ENCODE data around the gene PTGDR. TPM values are rescaled to one million over a fixed set of nuclear protein-coding genes. Genes with fewer than 3 reads are reported as not detected.

The PTGDR gene
- total and polyA plus RNA-seq, 10 of the 15 experiments (the other 5 are each of a cell fraction or from before 2014, with no cell fraction given), result not detected

DNA sequence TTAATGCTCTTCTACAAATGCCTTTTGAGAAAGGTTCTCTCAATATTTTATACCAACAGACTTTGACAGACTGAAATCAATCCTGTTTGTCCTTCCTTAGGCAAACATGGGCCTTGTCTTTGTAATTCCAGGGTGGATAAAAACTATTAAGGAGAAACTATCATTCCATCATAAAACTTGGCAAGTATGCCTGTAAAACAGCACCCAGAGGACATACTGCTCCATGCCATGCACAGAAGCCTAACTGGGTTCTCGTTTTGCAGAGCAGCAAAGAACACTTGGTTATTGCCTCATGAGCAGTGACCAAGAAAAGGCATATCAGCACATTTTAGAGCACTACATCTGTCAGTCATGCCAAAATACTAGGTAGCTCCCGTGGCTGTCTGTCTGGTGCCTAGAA, 33.8 kb upstream of the PTGDR start:
- no peak for ATAC-seq
- Histone ChIP-seq H3K79me2 (ENCODE audit: control insufficient read depth, insufficient read depth, low read length) (no peaks in the 10 kb centered on the region), H3K4me2 (ENCODE audit: control insufficient read depth, insufficient read depth) (no peak overlapping the region), H2AFZ (ENCODE audit: control insufficient read depth, low read depth, low read length) (no peak overlapping the region), H3K9me3 (replicated peaks; ENCODE audit: control insufficient read depth, insufficient read depth, low read length) (no peaks in the 10 kb centered on the region), H3K36me3 (ENCODE audit: control insufficient read depth in 2 of 2, insufficient read depth in 2 of 2, low read length in 1 of 2) (no peaks in the 10 kb centered on the region), H3K4me1 (ENCODE audit: control insufficient read depth, insufficient read depth, low read length) (no peaks in the 10 kb centered on the region), H3K27ac (ENCODE audit: control insufficient read depth, insufficient read depth) (no peak overlapping the region), H3K4me3 (no peak overlapping the region), H4K20me1 (ENCODE audit: control insufficient read depth, insufficient read depth) (no peaks in the 10 kb centered on the region), H3K9ac (ENCODE audit: control insufficient read depth, insufficient read depth, low read length) (no peak overlapping the region), H3K27me3 (replicated peaks in 1 of 2; ENCODE audit: control insufficient read depth in 2 of 2, insufficient read depth in 2 of 2, low read length in 1 of 2) (no peaks in the 10 kb centered on the region)
- BruUV-seq (replicated peaks), result no TSS peak
- TF ChIP-seq CHD1 (IDR thresholded peaks at IDR 0.05; ENCODE audit: low read depth, low read length) (no peak), SUPT20H (IDR thresholded peaks at IDR 0.05; ENCODE audit: borderline replicate concordance, control insufficient read depth, low read depth, low read length) (no peak), NBN (IDR thresholded peaks at IDR 0.05) (no peak), NRF1 (conservative IDR thresholded peaks at IDR 0.05; ENCODE audit: low read depth, low read length) (no peak), ZNF622 (IDR thresholded peaks at IDR 0.05) (no peak), RAD21 (IDR thresholded peaks at IDR 0.05; ENCODE audit: insufficient read depth, low read depth, low read length) (no peak), TARDBP (IDR thresholded peaks at IDR 0.05; ENCODE audit: borderline replicate concordance) (no peak)
- TF ChIP-seq, protein P1, sequence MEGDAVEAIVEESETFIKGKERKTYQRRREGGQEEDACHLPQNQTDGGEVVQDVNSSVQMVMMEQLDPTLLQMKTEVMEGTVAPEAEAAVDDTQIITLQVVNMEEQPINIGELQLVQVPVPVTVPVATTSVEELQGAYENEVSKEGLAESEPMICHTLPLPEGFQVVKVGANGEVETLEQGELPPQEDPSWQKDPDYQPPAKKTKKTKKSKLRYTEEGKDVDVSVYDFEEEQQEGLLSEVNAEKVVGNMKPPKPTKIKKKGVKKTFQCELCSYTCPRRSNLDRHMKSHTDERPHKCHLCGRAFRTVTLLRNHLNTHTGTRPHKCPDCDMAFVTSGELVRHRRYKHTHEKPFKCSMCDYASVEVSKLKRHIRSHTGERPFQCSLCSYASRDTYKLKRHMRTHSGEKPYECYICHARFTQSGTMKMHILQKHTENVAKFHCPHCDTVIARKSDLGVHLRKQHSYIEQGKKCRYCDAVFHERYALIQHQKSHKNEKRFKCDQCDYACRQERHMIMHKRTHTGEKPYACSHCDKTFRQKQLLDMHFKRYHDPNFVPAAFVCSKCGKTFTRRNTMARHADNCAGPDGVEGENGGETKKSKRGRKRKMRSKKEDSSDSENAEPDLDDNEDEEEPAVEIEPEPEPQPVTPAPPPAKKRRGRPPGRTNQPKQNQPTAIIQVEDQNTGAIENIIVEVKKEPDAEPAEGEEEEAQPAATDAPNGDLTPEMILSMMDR (IDR thresholded peaks at IDR 0.05 in 2 of 3, conservative IDR thresholded peaks at IDR 0.05 in 1 of 3; ENCODE audit: control insufficient read depth in 2 of 3, extremely low read depth in 1 of 3, insufficient read depth in 1 of 3, low read depth in 3 of 3, low read length in 3 of 3), result no peak
- TF ChIP-seq, protein P2, sequence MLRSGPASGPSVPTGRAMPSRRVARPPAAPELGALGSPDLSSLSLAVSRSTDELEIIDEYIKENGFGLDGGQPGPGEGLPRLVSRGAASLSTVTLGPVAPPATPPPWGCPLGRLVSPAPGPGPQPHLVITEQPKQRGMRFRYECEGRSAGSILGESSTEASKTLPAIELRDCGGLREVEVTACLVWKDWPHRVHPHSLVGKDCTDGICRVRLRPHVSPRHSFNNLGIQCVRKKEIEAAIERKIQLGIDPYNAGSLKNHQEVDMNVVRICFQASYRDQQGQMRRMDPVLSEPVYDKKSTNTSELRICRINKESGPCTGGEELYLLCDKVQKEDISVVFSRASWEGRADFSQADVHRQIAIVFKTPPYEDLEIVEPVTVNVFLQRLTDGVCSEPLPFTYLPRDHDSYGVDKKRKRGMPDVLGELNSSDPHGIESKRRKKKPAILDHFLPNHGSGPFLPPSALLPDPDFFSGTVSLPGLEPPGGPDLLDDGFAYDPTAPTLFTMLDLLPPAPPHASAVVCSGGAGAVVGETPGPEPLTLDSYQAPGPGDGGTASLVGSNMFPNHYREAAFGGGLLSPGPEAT (IDR thresholded peaks at IDR 0.05; ENCODE audit: low read depth), result no peak
- TF ChIP-seq, protein P3, sequence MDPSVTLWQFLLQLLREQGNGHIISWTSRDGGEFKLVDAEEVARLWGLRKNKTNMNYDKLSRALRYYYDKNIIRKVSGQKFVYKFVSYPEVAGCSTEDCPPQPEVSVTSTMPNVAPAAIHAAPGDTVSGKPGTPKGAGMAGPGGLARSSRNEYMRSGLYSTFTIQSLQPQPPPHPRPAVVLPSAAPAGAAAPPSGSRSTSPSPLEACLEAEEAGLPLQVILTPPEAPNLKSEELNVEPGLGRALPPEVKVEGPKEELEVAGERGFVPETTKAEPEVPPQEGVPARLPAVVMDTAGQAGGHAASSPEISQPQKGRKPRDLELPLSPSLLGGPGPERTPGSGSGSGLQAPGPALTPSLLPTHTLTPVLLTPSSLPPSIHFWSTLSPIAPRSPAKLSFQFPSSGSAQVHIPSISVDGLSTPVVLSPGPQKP (IDR thresholded peaks at IDR 0.05; ENCODE audit: low read depth, low read length), result no peak
- TF ChIP-seq, protein P4, sequence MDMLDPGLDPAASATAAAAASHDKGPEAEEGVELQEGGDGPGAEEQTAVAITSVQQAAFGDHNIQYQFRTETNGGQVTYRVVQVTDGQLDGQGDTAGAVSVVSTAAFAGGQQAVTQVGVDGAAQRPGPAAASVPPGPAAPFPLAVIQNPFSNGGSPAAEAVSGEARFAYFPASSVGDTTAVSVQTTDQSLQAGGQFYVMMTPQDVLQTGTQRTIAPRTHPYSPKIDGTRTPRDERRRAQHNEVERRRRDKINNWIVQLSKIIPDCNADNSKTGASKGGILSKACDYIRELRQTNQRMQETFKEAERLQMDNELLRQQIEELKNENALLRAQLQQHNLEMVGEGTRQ (IDR thresholded peaks at IDR 0.05; ENCODE audit: borderline replicate concordance, low read depth, low read length), result no peak
- 0% methylated on average over 2 of the region's 2 CpGs for WGBS (ENCODE audit: insufficient coverage, insufficient replicate concordance, low lambda C conversion rate, missing lambda C conversion rate)
- POLR2A ChIA-PET, result no interaction called here
- SMC1A ChIA-PET (ENCODE audit: uncharacterized antibody, unreplicated experiment), result no interaction called here
- in situ Hi-C loops (cut with MboI) (no loop called here), intact Hi-C loops (cut with micrococcal nuclease; ENCODE audit: unreplicated experiment) (no loop called here)
- RAD21 ChIA-PET (ENCODE audit: unreplicated experiment), result no interaction called here
- CTCF ChIA-PET, result no interaction called here
- no peak for FAIRE-seq
- no peak for DNase-seq (ENCODE audit: low read depth, low spot score)
